SKM-1 (cell line): ENCODE results near the gene MCL1.

ENCODE experiments used
- DNase-seq: peaks from one replicate; lab custom pipeline; 2025; ENCODE audit not compliant: unreplicated experiment; lab: John Stamatoyannopoulos, UW

MCL1 gene

GRCh38 chr1:150557813-150558212 is 21.6 kb downstream of the MCL1 start:
- DNase-seq: no peak

- no peak for DNase-seq
Observed at GRCh38 chr1:150557065-150557600, 22.3 kb downstream of the MCL1 start.

GRCh38 chr1:150555971-150556865 is 23.2 kb downstream of the MCL1 start:
- no peak for DNase-seq

- no peak for DNase-seq
Observed at GRCh38 chr1:150555198-150555970, 24.0 kb downstream of the MCL1 start.

GRCh38 chr1:150554086-150554452 is 25.3 kb downstream of the MCL1 start:
- no peak for DNase-seq

GRCh38 chr1:150553392-150554085 is 25.9 kb downstream of the MCL1 start:
- DNase-seq: no peak

- no peak for DNase-seq
Observed at GRCh38 chr1:150552911-150553289, 26.5 kb downstream of the MCL1 start.

GRCh38 chr1:150552128-150552910 is 27.1 kb downstream of the MCL1 start:
- DNase-seq: peak; percentile 100

- DNase-seq: no peak
Observed at GRCh38 chr1:150551784-150552127, 27.7 kb downstream of the MCL1 start.

GRCh38 chr1:150551051-150551783 is 28.2 kb downstream of the MCL1 start:
- DNase-seq: no peak

- DNase-seq: no peak
Observed at GRCh38 chr1:150550222-150551050, 29.0 kb downstream of the MCL1 start.

GRCh38 chr1:150549496-150550221 is 29.8 kb downstream of the MCL1 start:
- no peak for DNase-seq

- DNase-seq: peak; percentile 54
Observed at GRCh38 chr1:150548632-150549495, 30.5 kb downstream of the MCL1 start, which contains the start of gene ADAMTSL4. Gene ADAMTSL4, plus strand, starts transcription at chr1:150549408. Its CDS starts 2,881 bp downstream, at chr1:150552289.

GRCh38 chr1:150548324-150548631 is 31.1 kb downstream of the MCL1 start:
- no peak for DNase-seq

- no peak for DNase-seq
Observed at GRCh38 chr1:150546294-150546937, 33.0 kb downstream of the MCL1 start.

- no peak for DNase-seq
Observed at GRCh38 chr1:150545486-150546032, 33.9 kb downstream of the MCL1 start.

- no peak for DNase-seq
Observed at GRCh38 chr1:150544204-150544603, 35.2 kb downstream of the MCL1 start.
